ENCODE results near the gene HRCT1. TPM values are rescaled to one million over a fixed set of nuclear protein-coding genes. Genes with fewer than 3 reads are reported as not detected.
"Not testable (repeated sequence)": the region's sequence is repeated elsewhere in the genome, so short reads cannot be mapped to it uniquely, and the experiment has no call there.

The HRCT1 gene
- total RNA-seq, 1 experiment from 2014 or later: 6.0 TPM

- ChIA-PET CTCF (interaction anchor here (0.6 to 3.9 kb wide), 24 partner anchors 8 to 933 kb away, joined by 3 to 26 read pairs (median 5); no protein-coding TSS in a partner anchor), POLR2A (interaction anchor here (1.5 to 2.3 kb wide), 2 partner anchors 9 to 33 kb away, joined by 8 to 17 read pairs; no protein-coding TSS in a partner anchor)
- no peak for DNase-seq (ENCODE audit: unreplicated experiment)
- intact Hi-C loops (cut with micrococcal nuclease): loop anchor here (1.0 kb wide), 1 partner anchor 8 kb away; no protein-coding TSS in a partner anchor
- Mint-ChIP-seq H3K9me3 (ENCODE audit: unreplicated experiment) (no peaks in the 10 kb centered on the region), H3K27ac (ENCODE audit: low read depth, unreplicated experiment) (no peak overlapping the region), H3K4me1 (ENCODE audit: insufficient read depth, unreplicated experiment) (peaks cover 33% of the 10 kb centered on the region), H3K36me3 (ENCODE audit: insufficient read depth, unreplicated experiment) (no peaks in the 10 kb centered on the region), H3K27me3 (ENCODE audit: insufficient read depth, unreplicated experiment) (no peaks in the 10 kb centered on the region), H3K4me3 (ENCODE audit: unreplicated experiment) (no peak overlapping the region)
- no TSS peak for BruUV-seq (replicated peaks)
- no peak for TF ChIP-seq CTCF (IDR thresholded peaks at IDR 0.05; ENCODE audit: unreplicated experiment)
These were observed 5.7 kb downstream of the HRCT1 start for GRCh38 chr9:35911690-35912089.

GRCh38 chr9:35912791-35913400 lies 6.9 kb downstream of the HRCT1 start:
- Mint-ChIP-seq H3K27me3 (ENCODE audit: insufficient read depth, unreplicated experiment) (no peaks in the 10 kb centered on the region), H3K27ac (ENCODE audit: low read depth, unreplicated experiment) (no peak overlapping the region), H3K4me3 (ENCODE audit: unreplicated experiment) (no peak overlapping the region), H3K9me3 (ENCODE audit: unreplicated experiment) (no peaks in the 10 kb centered on the region), H3K36me3 (ENCODE audit: insufficient read depth, unreplicated experiment) (no peaks in the 10 kb centered on the region), H3K4me1 (ENCODE audit: insufficient read depth, unreplicated experiment) (peaks cover 22% of the 10 kb centered on the region)
- intact Hi-C loops (cut with micrococcal nuclease): no loop called here
- ChIA-PET POLR2A (no interaction called here), CTCF (interaction anchor here (0.7 to 2.6 kb wide), 4 partner anchors 10 to 47 kb away, joined by 3 to 13 read pairs (median 6); no protein-coding TSS in a partner anchor)
- no peak for TF ChIP-seq CTCF (IDR thresholded peaks at IDR 0.05; ENCODE audit: unreplicated experiment)
- no peak for DNase-seq (ENCODE audit: unreplicated experiment)
- no TSS peak for BruUV-seq (replicated peaks)

- H3K9me3 Mint-ChIP-seq (ENCODE audit: unreplicated experiment); BruUV-seq (replicated peaks); H3K27me3 Mint-ChIP-seq (ENCODE audit: insufficient read depth, unreplicated experiment); DNase-seq (ENCODE audit: unreplicated experiment); H3K4me3 Mint-ChIP-seq (ENCODE audit: unreplicated experiment); H3K36me3 Mint-ChIP-seq (ENCODE audit: insufficient read depth, unreplicated experiment); H3K27ac Mint-ChIP-seq (ENCODE audit: low read depth, unreplicated experiment); intact Hi-C loops (cut with micrococcal nuclease): not testable (repeated sequence)
- ChIA-PET POLR2A (interaction anchor here (0.5 kb wide), 1 partner anchor 94 kb away, joined by 3 read pairs; no protein-coding TSS in a partner anchor), CTCF (interaction anchor here (0.6 to 1.9 kb wide), 3 partner anchors 10 to 14 kb away, joined by 3 to 8 read pairs (median 3); no protein-coding TSS in a partner anchor)
- peaks cover 18% of the 10 kb centered on the region for H3K4me1 Mint-ChIP-seq (ENCODE audit: insufficient read depth, unreplicated experiment)
These were observed 7.4 kb downstream of the HRCT1 start for GRCh38 chr9:35913429-35913828.

GRCh38 chr9:35914301-35914807 lies 8.4 kb downstream of the HRCT1 start:
- ChIA-PET POLR2A (interaction anchor here (0.6 to 1.5 kb wide), 4 partner anchors 10 to 186 kb away, joined by 3 to 9 read pairs (median 4); no protein-coding TSS in a partner anchor), CTCF (interaction anchor here (0.5 to 1.9 kb wide), 3 partner anchors 11 to 109 kb away, joined by 3 to 8 read pairs (median 3); no protein-coding TSS in a partner anchor)
- DNase-seq (ENCODE audit: unreplicated experiment): no peak
- H3K27me3 Mint-ChIP-seq (ENCODE audit: insufficient read depth, unreplicated experiment): no peaks in the 10 kb centered on the region
- BruUV-seq (replicated peaks): no TSS peak
- H3K4me3 Mint-ChIP-seq (ENCODE audit: unreplicated experiment): no peak overlapping the region
- H3K27ac Mint-ChIP-seq (ENCODE audit: low read depth, unreplicated experiment): no peak overlapping the region
- TF ChIP-seq CTCF (IDR thresholded peaks at IDR 0.05; ENCODE audit: unreplicated experiment): no peak
- H3K9me3 Mint-ChIP-seq (ENCODE audit: unreplicated experiment): no peaks in the 10 kb centered on the region
- H3K4me1 Mint-ChIP-seq (ENCODE audit: insufficient read depth, unreplicated experiment): peaks cover 9% of the 10 kb centered on the region
- H3K36me3 Mint-ChIP-seq (ENCODE audit: insufficient read depth, unreplicated experiment): no peaks in the 10 kb centered on the region
- intact Hi-C loops (cut with micrococcal nuclease): no loop called here
